Activated CD4-positive, alpha-beta T cell treated with anti-CD3 and anti-CD28 coated beads, Interleukin-2, Interleukin-4, amounts not matched to agents 100 ng/mL and 50 ng/mL, durations not matched to agents 16 hours and 8 hours (primary cell): Measurements from ENCODE around the gene ANKS1B.
A peak's percentile ranks its signal among the peaks of the same experiment; 100 is the strongest.
"Not testable (repeated sequence)": the region's sequence is repeated elsewhere in the genome, so short reads cannot be mapped to it uniquely, and the experiment has no call there.

Experiments
- DNase-seq: peaks from one replicate; pipeline ENCODE4 v3.0.0-alpha.2; 2020; ENCODE audit warnings: low spot score

Gene ANKS1B

GRCh38 chr12:99704458-99704857, 280.3 kb downstream of the ANKS1B start:
- DNase-seq: no peak

GRCh38 chr12:99704036-99704435, 280.7 kb downstream of the ANKS1B start:
- no peak for DNase-seq

- no peak for DNase-seq
These were observed 284.7 kb downstream of the ANKS1B start for GRCh38 chr12:99700032-99700431.

- no peak for DNase-seq
These were observed 289.7 kb downstream of the ANKS1B start for GRCh38 chr12:99695050-99695449.

GRCh38 chr12:99686142-99686541, 298.6 kb downstream of the ANKS1B start:
- DNase-seq: no peak

GRCh38 chr12:99680276-99680675, 304.5 kb downstream of the ANKS1B start:
- DNase-seq: no peak

GRCh38 chr12:99670635-99671034, 314.1 kb downstream of the ANKS1B start:
- no peak for DNase-seq

- no peak for DNase-seq
These were observed 325.9 kb downstream of the ANKS1B start for GRCh38 chr12:99658671-99659349.

- DNase-seq: no peak
These were observed 335.2 kb downstream of the ANKS1B start for GRCh38 chr12:99649551-99649950.

- DNase-seq: no peak
These were observed 336.6 kb downstream of the ANKS1B start for GRCh38 chr12:99648183-99648582.

- DNase-seq: no peak
These were observed 337.3 kb downstream of the ANKS1B start, which contains the start of gene GARIN6 for GRCh38 chr12:99647453-99647852. TSS of gene GARIN6 (plus strand) at chr12:99647753. CDS start at chr12:99648175, 422 bp downstream.

GRCh38 chr12:99644629-99645028, 340.1 kb downstream of the ANKS1B start:
- no peak for DNase-seq

GRCh38 chr12:99627459-99627858, 357.3 kb downstream of the ANKS1B start:
- DNase-seq: no peak

GRCh38 chr12:99624591-99624990, 360.1 kb downstream of the ANKS1B start:
- not testable (repeated sequence) for DNase-seq

- DNase-seq: no peak
These were observed 364.6 kb downstream of the ANKS1B start for GRCh38 chr12:99620159-99620479.

- DNase-seq: peak; percentile 46
These were observed 365.2 kb downstream of the ANKS1B start for GRCh38 chr12:99619389-99620158.

GRCh38 chr12:99618657-99619056, 366.1 kb downstream of the ANKS1B start:
- DNase-seq: no peak

- no peak for DNase-seq
These were observed 373.1 kb downstream of the ANKS1B start for GRCh38 chr12:99611599-99611998.

GRCh38 chr12:99611117-99611516, 373.6 kb downstream of the ANKS1B start:
- no peak for DNase-seq

GRCh38 chr12:99609455-99610181, 375.1 kb downstream of the ANKS1B start:
- DNase-seq: no peak

GRCh38 chr12:99600388-99600787, 384.3 kb downstream of the ANKS1B start:
- no peak for DNase-seq

GRCh38 chr12:99598785-99599184, 386.0 kb downstream of the ANKS1B start:
- no peak for DNase-seq

GRCh38 chr12:99596762-99597161, 388.0 kb downstream of the ANKS1B start:
- no peak for DNase-seq
